HG03442 (cell line): ENCODE measurements around the gene GABRA6.
"Not testable (repeated sequence)": the region's sequence is repeated elsewhere in the genome, so short reads cannot be mapped to it uniquely, and the experiment has no call there.

Experiments
- ATAC-seq: cut with Tn5 transposase; IDR thresholded peaks from one replicate; pipeline ENCODE4 v1.9.1; 2021; ENCODE audit warnings: mild to moderate bottlenecking, moderate library complexity; ENCODE audit not compliant: unreplicated experiment

Gene GABRA6

DNA sequence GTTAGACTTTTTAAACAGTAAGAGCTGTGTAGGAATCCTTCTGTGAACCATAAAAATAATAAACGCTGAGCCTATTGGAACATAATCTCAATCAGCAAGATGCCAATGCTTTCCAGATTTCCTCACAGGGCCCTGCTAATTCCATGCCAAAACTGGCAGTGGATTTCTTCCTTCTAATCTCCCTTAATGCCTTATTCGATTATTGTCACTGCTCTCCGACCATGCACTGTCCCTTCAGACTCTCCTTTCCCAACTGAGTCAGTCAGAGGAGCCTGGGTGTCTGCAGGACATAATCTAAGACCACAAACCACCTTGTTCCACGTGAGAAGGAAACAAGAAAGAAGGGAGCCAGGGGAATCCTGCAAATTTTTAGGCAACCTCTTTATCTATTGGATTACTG, at the start of gene GABRA6:
Gene GABRA6 (plus strand): TSS at position 261 of the 400 bp plus-strand sequence. CDS start 269 bp downstream, outside the sequence.
- ATAC-seq: no peak

DNA sequence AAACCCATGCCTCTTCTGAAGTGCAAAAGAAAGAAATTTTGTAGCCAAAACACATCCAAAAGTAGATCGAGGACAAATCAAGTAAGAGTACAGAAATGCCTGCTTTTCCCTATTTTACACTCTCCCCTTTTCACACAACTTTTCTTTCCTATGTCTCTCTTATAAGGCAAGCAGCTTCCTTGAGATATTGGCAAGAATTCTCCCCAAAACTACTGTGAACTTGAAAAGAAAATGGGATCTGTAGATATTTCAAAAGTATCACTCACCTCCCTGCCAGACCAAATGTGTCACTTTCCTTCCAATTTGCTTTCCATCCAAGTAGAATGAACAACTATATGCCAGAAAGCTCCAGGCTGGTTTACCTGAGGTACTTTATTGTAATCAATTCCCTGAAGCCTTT, 47.9 kb upstream of the GABRA6 start:
- ATAC-seq: no peak

DNA sequence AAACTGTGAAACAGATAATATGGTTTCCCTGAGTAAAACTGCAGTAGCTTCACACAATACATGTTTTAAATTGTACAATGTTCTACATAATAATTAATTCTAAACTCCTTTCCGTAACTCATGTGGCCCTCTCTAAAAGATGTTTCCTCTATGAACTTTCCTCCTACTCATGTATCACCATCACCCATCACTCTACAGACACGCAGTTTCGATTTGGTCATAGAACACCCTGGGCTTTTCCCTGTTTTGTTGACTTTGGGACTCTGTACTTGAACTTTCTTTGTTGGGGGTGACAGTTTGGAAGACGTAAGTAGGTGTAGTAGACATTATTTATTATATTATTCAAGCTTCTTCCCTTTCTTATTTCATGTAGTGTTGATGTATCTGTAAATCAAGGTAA, 44.1 kb upstream of the GABRA6 start:
- no peak for ATAC-seq

DNA sequence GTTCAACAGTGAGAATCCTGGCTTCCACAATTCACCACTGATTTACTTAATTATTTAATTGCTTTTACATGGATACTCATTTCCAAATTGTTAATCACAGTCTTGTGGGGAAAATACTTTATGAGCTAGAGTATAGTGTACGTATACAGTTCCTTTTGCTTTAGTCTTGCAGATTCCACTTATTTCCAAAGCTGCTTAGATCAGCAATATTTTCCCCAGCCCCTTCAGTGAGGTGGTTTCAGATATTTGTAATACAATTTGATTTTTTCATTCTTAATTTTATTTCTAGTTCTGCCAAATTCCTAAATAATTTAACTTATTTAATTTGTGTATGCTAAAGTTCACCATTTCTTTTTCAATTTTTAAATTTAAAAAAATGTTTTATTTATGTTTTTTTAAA, 40.3 kb upstream of the GABRA6 start:
- no peak for ATAC-seq

DNA sequence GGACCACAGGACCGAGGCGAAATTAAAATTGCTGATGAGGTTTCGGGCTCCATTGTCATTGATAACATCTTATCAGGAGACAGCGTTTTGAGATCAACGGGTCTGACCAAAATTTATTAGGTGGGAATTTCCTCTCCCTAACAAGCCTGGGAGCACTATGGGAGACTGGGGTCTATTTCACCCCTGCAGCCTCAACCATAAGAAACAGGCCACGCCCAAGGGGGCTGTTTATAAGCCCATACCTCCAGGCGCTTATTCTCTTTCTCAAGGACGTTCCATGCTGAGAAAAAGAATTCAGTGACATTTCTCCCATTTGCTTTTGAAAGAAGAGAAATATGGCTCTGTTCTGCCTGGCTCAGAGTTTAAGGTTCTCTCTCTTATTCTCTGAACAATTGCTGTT, 33.6 kb upstream of the GABRA6 start:
- ATAC-seq: not testable (repeated sequence)

DNA sequence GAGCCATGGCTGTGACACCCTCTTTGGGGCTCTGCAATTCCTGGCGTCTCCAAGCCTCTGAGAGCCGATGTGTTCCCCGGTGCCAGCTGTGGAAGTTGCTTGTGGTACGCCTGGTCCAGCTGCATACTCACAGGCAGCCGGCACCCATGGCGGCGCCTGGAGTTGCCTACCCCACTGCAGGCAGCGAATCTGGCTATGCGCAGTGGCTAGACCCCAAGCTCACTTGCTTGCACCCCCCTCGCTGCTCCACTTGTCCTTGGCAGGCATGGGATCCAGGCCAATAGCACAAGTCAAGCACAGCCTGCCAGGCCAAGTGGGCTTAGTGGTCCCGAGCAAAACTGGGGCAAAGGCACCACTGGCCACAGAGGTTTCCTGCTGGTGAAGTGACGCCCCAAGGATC, 24.7 kb upstream of the GABRA6 start:
- no peak for ATAC-seq

DNA sequence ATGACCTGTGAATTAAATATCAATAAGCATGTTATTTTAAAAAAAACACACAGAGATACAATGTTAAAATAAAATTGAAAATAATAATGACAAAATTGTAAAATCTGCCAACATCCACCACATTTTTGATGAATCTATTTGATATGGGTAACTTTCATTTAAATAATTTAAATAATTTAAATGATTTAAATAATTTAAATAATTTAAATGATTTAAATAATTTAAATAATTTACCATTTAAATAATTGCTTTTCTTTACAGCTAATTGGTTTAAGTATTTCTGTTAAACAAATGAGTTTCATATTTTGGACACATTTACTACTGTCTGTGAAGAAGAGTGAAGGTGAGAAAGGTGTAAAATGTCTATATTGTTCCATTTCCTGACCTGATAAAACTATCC, 22.1 kb upstream of the GABRA6 start:
- ATAC-seq: no peak

DNA sequence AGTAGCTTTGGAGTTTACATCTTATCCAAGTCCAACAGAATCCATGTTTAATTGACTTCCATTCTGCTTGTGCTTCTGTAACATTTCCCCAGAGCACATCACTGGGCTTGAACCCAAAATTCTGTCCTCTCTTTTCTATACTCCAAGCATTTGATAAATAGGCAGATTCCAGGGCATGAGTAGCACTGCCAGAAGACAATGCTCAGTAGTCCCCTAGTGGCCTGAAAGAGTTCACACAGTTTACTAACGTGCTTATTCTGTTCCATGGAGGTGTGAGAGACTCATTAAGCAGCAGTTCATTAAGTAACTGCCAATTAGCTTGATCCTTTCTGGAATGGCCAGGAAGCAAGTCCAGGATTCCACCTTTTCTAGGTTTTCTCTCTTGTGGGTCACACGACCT, 9.4 kb upstream of the GABRA6 start:
- peak; percentile 91 for ATAC-seq

DNA sequence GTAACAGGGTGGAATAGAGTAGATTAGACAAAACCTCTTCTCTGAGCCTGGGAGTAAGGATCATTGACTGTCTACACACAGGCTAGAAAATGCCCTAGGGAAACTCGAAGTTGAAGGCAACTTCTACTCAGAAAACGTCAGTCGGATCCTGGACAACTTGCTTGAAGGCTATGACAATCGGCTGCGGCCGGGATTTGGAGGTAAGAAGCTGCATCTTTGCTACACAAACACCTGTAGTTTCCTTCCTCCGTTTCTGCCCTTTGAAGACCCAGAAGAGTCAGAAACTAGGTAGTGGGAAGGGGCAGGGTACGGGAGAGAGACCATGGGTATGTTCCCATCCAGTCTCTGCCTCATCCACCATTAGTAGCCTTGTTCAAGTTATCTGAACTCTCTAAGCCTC, 628 bp downstream of the GABRA6 start:
- ATAC-seq: no peak

DNA sequence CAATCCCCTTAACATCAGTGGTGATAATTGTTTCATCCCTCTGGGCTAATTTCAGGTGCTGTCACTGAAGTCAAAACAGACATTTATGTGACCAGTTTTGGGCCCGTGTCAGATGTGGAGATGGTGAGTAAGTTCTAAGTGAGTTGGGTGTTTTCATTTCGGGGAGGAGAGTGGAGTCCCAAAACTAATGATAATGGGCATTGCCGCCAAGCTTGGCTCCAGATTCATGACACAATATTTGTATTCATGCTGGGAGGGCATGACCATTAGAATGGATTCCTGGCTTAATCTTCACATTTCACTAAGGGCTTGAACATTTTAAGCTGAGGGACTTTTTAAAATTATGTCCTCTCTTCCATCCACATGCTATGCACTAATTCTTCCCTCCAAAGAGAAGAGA, 1.4 kb downstream of the GABRA6 start:
- no peak for ATAC-seq

DNA sequence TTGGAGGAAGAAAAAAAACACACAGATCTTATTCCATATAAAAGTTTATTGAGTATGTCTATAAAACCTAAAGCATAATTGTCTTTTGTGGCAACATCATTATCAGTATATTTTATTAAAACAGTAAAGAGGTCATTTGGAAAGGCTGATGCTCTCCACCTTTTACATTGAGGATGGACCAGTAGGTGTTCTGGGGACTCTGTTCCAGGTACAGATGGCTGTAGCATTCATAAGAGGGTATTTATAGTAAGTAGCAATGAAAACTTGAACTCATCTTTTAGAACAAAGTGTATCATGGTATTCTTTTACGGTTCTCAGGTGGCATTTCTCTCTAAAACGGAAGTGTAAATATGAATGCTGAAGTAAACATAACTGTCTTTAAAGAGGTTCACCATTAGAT, 1.8 kb downstream of the GABRA6 start:
- no peak for ATAC-seq

DNA sequence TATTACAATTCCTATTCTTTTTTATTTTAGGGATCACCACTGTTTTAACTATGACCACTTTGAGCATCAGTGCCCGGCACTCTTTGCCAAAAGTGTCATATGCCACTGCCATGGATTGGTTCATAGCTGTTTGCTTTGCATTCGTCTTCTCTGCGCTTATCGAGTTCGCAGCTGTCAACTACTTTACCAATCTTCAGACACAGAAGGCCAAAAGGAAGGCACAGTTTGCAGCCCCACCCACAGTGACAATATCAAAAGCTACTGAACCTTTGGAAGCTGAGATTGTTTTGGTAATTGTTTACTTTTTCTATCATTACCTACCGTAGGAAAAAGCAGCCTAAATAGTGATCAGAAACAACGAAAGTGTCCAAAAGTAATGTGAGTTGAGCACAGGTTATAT, 6.4 kb downstream of the GABRA6 start:
- no peak for ATAC-seq

DNA sequence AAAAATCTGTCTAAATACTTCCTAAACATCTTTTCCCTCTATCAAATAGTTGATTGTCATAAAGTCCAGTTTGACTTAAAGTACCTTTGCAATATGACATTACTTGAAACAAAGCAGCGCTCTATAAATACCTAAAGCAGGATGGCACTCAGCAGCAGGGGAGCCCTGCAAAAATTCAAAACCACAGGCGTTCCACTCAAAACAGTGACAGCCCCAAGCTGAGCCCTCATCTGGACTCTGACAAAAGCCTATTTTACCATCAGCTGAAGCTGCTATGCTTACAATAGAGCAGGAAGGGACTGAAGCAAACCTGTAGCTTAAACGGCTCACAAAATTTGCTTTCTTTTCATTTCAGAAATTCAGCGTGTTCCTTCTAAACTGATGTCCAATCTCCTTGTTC, 11.5 kb downstream of the GABRA6 start:
- ATAC-seq: no peak

DNA sequence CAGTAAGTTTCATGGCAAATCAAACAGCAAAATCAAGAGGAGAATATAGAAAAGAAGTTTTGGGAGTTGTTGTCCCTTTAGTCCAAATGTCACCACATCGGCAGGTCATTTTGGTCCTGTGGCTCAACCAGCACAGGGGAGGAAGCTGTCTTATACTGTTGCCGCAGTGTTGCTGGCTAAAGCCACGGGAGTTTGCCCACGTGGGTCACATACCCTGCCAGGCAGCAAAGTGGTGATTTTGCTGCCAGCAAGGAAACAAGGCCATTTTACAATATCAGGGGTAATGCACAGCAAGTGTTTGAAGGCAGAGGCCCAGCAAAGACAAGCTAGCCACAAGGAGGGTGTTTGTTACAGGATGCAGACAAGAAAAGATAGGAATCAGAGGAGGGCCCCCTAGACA, 14.5 kb downstream of the GABRA6 start:
- no peak for ATAC-seq

DNA sequence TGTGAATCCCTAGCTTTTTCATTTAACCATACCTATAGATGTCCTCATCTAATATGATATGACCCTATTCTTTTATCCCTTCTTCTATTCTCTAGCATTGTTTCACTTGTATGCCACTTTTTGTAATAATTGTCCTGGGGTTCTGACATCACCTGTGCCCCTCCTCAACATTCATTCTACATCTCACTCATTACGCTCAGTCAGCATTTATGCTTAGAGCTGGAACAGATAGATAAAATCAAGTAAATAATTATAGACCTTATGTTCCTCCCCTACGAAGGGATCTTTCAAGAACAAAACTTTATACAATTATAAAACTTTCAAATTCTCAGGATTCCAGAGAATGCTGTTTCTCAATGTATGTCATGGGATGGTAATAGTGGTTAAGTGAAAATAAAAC, 18.0 kb downstream of the GABRA6 start:
- no peak for ATAC-seq

DNA sequence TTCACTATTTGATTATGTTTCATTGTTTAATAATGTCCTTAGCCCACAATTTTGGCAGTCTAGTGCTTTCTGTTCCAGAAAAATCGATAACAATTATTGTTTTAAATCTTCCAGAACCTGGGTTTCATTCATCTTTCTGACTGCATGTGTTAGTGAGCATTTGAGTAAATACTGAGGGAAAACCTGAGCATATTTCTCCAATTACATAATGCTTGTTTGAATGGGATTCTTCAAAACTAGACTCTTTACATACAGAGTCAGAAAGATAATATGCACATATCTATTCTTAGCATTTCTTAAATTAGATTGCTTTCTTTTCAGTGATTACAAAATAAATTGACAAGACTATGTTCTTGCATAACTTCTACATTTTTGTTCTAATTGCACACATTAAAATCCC, 21.9 kb downstream of the GABRA6 start:
- no peak for ATAC-seq

DNA sequence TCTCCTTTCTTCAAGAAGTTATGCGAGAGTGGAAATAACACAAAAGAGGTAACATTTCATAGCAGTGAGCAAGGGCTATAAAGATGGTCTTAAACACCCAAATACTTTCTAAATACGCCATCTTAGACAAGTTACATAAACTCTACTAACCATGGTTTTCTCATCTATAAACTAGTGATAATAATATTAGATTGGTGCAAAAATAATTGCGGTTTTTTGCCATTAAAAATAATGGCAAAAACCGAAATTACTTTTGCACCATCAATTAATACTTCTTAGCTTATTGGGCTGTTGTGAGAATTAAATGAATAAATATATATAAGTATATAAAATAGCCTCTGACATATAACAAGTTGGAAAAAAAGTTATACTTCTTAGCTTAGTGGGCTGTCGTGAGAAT, 23.7 kb downstream of the GABRA6 start:
- no peak for ATAC-seq

DNA sequence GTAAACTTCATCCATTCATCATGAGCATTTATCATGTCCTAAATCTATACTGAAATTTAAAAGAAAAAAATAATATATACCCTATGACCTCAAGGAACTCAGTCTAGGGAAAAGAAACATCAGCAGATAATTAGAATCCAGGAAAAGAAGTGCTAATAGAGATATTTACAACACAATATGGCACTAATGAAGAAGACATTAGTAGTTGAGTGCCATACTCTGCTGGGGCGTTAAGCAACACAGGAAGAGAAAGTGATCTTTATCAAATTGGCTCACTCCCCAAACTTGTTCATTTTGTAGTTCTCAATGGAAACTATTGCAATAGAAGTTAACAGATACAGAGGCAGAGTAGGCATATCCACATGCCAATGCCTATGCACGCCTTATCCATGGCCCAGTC, 27.5 kb downstream of the GABRA6 start:
- no peak for ATAC-seq

DNA sequence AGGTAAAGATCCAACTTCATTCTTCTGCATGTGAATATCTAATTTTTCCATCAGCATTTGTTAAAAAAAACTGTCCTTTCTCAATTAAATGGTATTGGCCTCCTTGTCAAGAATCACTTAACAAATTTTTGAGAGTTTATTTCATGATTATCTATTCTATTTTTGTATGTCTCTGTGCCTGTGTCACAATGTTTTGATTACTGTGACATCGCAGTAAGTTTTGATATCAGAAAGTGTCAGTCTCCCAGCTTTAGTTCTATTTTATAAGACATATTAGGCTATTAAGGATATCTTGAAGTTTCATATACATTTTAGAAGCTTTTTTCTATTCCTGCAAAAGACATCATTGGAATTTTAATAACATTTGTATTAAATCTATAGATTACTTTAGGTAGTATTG, 33.6 kb downstream of the GABRA6 start:
- ATAC-seq: no peak

DNA sequence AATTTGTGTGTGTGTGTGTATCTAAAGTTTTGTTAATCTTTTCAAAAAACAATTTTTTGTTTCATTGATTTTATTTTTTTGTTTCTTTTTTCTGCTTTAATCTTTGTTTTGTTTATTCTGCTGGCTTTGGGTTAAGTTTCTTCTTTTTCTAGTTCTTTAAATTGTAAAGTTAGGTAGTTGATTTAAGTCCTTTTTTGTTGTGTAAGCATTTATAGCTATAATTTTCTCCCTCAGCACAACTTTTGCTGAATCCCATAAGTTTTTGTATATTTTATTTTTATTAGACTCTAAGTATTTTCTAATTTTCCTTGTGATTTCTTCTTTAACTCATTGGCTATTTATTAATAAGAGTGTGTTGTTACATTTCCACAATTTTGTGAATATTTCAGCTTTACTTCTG, 34.9 kb downstream of the GABRA6 start:
- ATAC-seq: no peak

DNA sequence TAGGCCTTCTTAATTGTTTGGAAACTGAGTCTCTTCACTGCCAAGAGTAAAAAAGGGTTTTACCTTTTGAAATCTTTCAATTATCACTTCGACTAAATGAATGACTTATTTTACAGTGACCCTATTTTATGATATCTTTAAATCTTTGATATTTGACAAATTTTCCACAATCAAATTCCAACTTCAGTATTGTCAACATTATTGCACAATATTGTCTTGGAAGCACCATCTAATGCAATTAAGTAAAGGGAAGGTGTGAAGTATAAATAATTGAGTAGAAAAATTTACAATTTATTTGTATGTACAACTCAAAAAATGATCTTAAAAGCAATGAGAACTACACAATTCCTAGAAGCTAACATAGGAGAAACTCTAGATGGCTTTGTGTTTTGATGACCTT, 49.2 kb downstream of the GABRA6 start:
- no peak for ATAC-seq

DNA sequence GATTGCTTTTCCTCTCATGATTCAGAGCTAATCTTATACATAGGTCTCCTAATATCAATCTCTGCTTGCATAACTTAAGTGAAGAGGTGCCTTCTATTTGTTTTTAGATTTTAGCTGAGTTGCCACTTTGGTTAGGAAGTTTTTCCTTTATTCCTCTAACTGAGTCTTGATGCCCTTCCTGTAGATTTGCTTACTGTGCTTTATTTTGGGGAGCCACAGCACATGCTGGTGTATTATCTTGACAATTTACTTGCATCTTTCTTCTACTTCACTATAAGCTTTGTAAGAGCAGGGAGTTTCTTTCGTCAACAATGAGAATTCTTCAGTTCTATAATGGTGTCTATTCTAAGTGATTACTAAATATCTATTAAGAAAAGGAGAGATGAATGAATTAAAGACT, 54.9 kb downstream of the GABRA6 start:
- ATAC-seq: no peak

DNA sequence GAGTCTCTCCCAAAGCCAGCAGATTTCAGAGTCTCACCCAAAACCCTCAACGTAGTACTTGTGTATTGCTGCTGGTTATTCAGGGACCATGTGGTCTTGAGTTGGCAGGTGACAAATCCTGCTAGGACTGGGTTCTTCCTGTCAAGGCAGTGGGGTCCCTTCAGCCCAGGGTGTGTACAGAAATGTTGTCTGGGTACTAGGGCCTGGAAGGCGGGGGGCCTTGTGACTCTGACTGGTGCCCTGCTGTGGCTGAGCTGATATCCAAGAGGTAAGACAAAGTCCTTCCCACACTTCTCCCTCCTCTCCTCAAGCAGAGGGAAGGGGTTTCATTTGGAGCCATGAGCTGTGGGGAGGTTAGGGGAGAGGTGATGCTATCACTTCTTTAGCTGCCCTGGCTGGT, 58.8 kb downstream of the GABRA6 start:
- ATAC-seq: no peak

DNA sequence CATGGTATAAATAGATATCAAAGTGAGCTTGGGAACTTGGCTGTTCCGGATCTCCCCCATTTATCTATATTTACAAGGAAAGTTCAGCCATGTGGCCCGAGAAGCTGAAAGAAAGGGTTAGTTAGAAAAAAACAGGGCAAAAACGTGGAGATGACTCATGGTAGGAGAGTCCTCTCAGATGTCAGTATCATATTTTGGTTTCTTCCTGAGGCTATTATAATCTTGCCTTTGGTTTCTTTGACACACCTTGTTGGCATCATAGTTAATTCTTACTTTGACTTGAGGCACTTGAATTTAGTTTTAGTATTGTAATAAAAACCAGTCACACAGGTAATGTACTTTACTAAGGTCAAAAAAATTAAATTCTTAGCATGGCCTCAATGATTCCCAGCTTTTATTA, 59.9 kb downstream of the GABRA6 start:
- no peak for ATAC-seq
